IMR-90 (cell line): ENCODE data around the gene LAMB2. TPM values are rescaled to one million over a fixed set of nuclear protein-coding genes. Genes with fewer than 3 reads are reported as not detected.
A peak's percentile ranks its signal among the peaks of the same experiment; 100 is the strongest.

ENCODE experiments used
- ATAC-seq: fragments of 200-7000 bp; cut with Tn5 transposase; 2 replicates; pipeline ENCODE4 v1.9.1; 2020; ENCODE audit warnings: low read depth, mild to moderate bottlenecking, moderate library complexity
- BruUV-seq: library from RNA; stranded (reverse); fragments of 400-500 nt; replicated peaks from 2 replicates; lab custom pipeline; 2021; lab: Mats Ljungman, UMichigan
- CTCF ChIA-PET: fragments of 300-600 bp; formaldehyde crosslinking; extraction: SDS; loops from one replicate; lab custom pipeline; 2021; ENCODE audit warnings: antibody characterized with exemption; lab: Yijun Ruan, JAX
- POLR2A ChIA-PET: fragments of 300-600 bp; sonication (Branson Sonifier 250); formaldehyde crosslinking; loops from one replicate; lab custom pipeline; 2022; ENCODE audit warnings: antibody characterized with exemption; ENCODE audit not compliant: unreplicated experiment; lab: Charles Lee
- DNase-seq: peaks from one replicate; pipeline ENCODE4 v3.0.0; 2013
- H2AFZ ChIP-seq: replicated peaks from 2 replicates; pipeline ENCODE3; 2013; ENCODE audit warnings: low read length, mild to moderate bottlenecking; ENCODE audit not compliant: poor library complexity
- H2AK5ac ChIP-seq: 2 replicates; pipeline ENCODE4 v1.6.1; 2013; ENCODE audit warnings: low read depth, low read length, inconsistent platforms
- H2AK9ac ChIP-seq: replicated peaks from 2 replicates; pipeline ENCODE3; 2013; ENCODE audit warnings: mild to moderate bottlenecking, low read depth, low read length, moderate library complexity; ENCODE audit not compliant: poor library complexity
- H2BK120ac ChIP-seq: 2 replicates; pipeline ENCODE4 v1.6.1; 2013; ENCODE audit warnings: low read depth, low read length, inconsistent platforms
- H2BK15ac ChIP-seq: 3 replicates; pipeline ENCODE4 v1.6.1; 2013; ENCODE audit warnings: low read depth, low read length, inconsistent platforms
- H2BK20ac ChIP-seq: 2 replicates; pipeline ENCODE4 v1.6.1; 2013; ENCODE audit warnings: low read depth, mild to moderate bottlenecking, inconsistent platforms, low read length, moderate library complexity
- H2BK5ac ChIP-seq: 2 replicates; pipeline ENCODE4 v1.6.1; 2013; ENCODE audit warnings: mild to moderate bottlenecking, low read depth, low read length, inconsistent platforms; ENCODE audit not compliant: poor library complexity, severe bottlenecking
- H3K14ac ChIP-seq: replicated peaks from 2 replicates; pipeline ENCODE4 v1.6.1; 2013; ENCODE audit warnings: low read depth, low read length, inconsistent platforms
- H3K18ac ChIP-seq: 2 replicates; pipeline ENCODE4 v1.6.1; 2013; ENCODE audit warnings: low read depth, low read length, control low read depth
- H3K23ac ChIP-seq: 2 replicates; pipeline ENCODE4 v1.6.1; 2013; ENCODE audit warnings: low read depth, low read length, inconsistent platforms
- H3K27ac ChIP-seq: 2 replicates; pipeline ENCODE4 v1.5.1; 2013; ENCODE audit warnings: mild to moderate bottlenecking, control low read depth, low read length; ENCODE audit not compliant: insufficient read depth
- H3K27me3 ChIP-seq: 2 replicates; pipeline ENCODE4 v1.6.1; 2013; ENCODE audit warnings: low read length; ENCODE audit not compliant: control insufficient read depth, insufficient read depth
- H3K36me3 ChIP-seq: 2 replicates; pipeline ENCODE4 v1.6.1; 2013; ENCODE audit warnings: low read length, mixed read lengths; ENCODE audit not compliant: control insufficient read depth, insufficient read depth
- H3K4ac ChIP-seq: 2 replicates; pipeline ENCODE4 v1.6.1; 2013; ENCODE audit warnings: low read depth, low read length, inconsistent platforms
- H3K4me1 ChIP-seq: 2 replicates; pipeline ENCODE4 v1.6.1; 2013; ENCODE audit warnings: low read length, mixed read lengths; ENCODE audit not compliant: control insufficient read depth, insufficient read depth
- H3K4me2 ChIP-seq: 2 replicates; pipeline ENCODE4 v1.6.1; 2013; ENCODE audit warnings: low read depth, mild to moderate bottlenecking, control low read depth, low read length, moderate library complexity
- H3K4me3 ChIP-seq: 2 replicates; pipeline ENCODE4 v1.5.1; 2013; ENCODE audit warnings: low read depth, mild to moderate bottlenecking, control low read depth, low read length, moderate library complexity; ENCODE audit not compliant: insufficient read depth
- H3K56ac ChIP-seq: 2 replicates; pipeline ENCODE4 v1.6.1; 2013; ENCODE audit warnings: low read length, inconsistent platforms; ENCODE audit not compliant: insufficient read depth; ENCODE audit errors: extremely low read depth
- H3K79me1 ChIP-seq, 2 experiments: 2 replicates each; pipeline ENCODE4 v1.6.1; 2013; ENCODE audit warnings: low read length in 2 of 2, inconsistent platforms in 1 of 2, low read depth in 1 of 2
- H3K9ac ChIP-seq: 2 replicates; pipeline ENCODE4 v1.6.1; 2013; ENCODE audit warnings: low read depth, low read length, control low read depth
- H3K9me1 ChIP-seq: 2 replicates; pipeline ENCODE4 v1.6.1; 2013; ENCODE audit warnings: low read length, inconsistent platforms; ENCODE audit not compliant: insufficient read depth
- H3K9me3 ChIP-seq: 2 replicates; pipeline ENCODE4 v1.6.1; 2013; ENCODE audit warnings: low read length; ENCODE audit not compliant: control insufficient read depth, insufficient read depth
- H4K20me1 ChIP-seq: 2 replicates; pipeline ENCODE4 v1.6.1; 2013; ENCODE audit warnings: low read length, inconsistent platforms; ENCODE audit not compliant: insufficient read depth
- H4K5ac ChIP-seq: 2 replicates; pipeline ENCODE4 v1.6.1; 2013; ENCODE audit warnings: mild to moderate bottlenecking, low read depth, low read length, control low read depth
- H4K8ac ChIP-seq, 2 experiments: 2 replicates each; pipeline ENCODE4 v1.6.1; 2013; ENCODE audit warnings: low read depth in 2 of 2, low read length in 2 of 2, control low read depth in 1 of 2, inconsistent platforms in 1 of 2
- H4K91ac ChIP-seq: 2 replicates; pipeline ENCODE4 v1.6.1; 2013; ENCODE audit warnings: low read depth, low read length, inconsistent platforms; ENCODE audit not compliant: insufficient read depth
- BHLHE40 ChIP-seq: fragments of 150-350 bp; IDR thresholded peaks from 2 replicates; pipeline ENCODE4 v1.6.1; 2016; ENCODE audit warnings: mild to moderate bottlenecking, low read depth, low read length
- CEBPB ChIP-seq: IDR thresholded peaks from 2 replicates; pipeline ENCODE4 v1.6.1; 2012; ENCODE audit warnings: low read depth, low read length, improper control_type of control experiment
- CHD1 ChIP-seq: IDR thresholded peaks from 2 replicates; pipeline ENCODE4 v1.6.1; 2012; ENCODE audit warnings: low read depth, low read length, improper control_type of control experiment
- ELK1 ChIP-seq: fragments of 150-350 bp; IDR thresholded peaks from 2 replicates; pipeline ENCODE4 v1.6.1; 2016; ENCODE audit warnings: low read depth, mild to moderate bottlenecking, low read length, moderate library complexity, borderline replicate concordance
- FOS ChIP-seq: fragments of 150-350 bp; IDR thresholded peaks from 2 replicates; pipeline ENCODE4 v1.6.1; 2016; ENCODE audit warnings: low read depth, low read length
- MAFK ChIP-seq: IDR thresholded peaks from 2 replicates; pipeline ENCODE4 v1.6.1; 2012; ENCODE audit warnings: low read depth, low read length, improper control_type of control experiment
- NFE2L2 ChIP-seq: fragments of 150-350 bp; IDR thresholded peaks from 2 replicates; pipeline ENCODE4 v1.6.1; 2016; ENCODE audit warnings: low read depth, mild to moderate bottlenecking, low read length
- POLR2A ChIP-seq: IDR thresholded peaks from 2 replicates; pipeline ENCODE4 v1.6.1; 2012; ENCODE audit warnings: mild to moderate bottlenecking, low read depth, low read length
- RCOR1 ChIP-seq: IDR thresholded peaks from 2 replicates; pipeline ENCODE4 v1.6.1; 2012; ENCODE audit warnings: mild to moderate bottlenecking, low read length, improper control_type of control experiment; ENCODE audit not compliant: insufficient replicate concordance
- SMC3 ChIP-seq: fragments of 150-350 bp; IDR thresholded peaks from 2 replicates; pipeline ENCODE4 v1.6.1; 2016; ENCODE audit warnings: low read depth, mild to moderate bottlenecking, antibody characterized with exemption, low read length, moderate library complexity
- USF2 ChIP-seq: fragments of 150-350 bp; IDR thresholded peaks from 2 replicates; pipeline ENCODE4 v1.6.1; 2017; ENCODE audit warnings: mild to moderate bottlenecking, antibody characterized with exemption, low read length, low read depth
- WGBS, 2 experiments: methylation state at CpG; one replicate each; pipeline versions ENCODE4 v1.1.5 to v1.1.7; 2013; ENCODE audit warnings: missing lambda C conversion rate in 2 of 2; ENCODE audit not compliant: insufficient read length in 1 of 2; ENCODE audit errors: extremely low coverage in 2 of 2; 5-methylcytosine and 5-hydroxymethylcytosine counted together
- dilution Hi-C: fragments of 300-500 bp; cut with HindIII; formaldehyde crosslinking; loops from one replicate; pipeline ENCODE4 v1.14.3; 2018; ENCODE audit warnings: low sequenced_read_pairs; ENCODE audit not compliant: unreplicated experiment
- in situ Hi-C: fragments of 300-500 bp; cut with MboI; formaldehyde crosslinking; loops from 3 replicates; pipeline ENCODE4 v1.14.3; 2019; ENCODE audit warnings: low sequenced_read_pairs, inconsistent platforms, mixed read lengths
- intact Hi-C: fragments of 100-400 bp; cut with micrococcal nuclease; formaldehyde crosslinking; loops from 2 replicates; pipeline ENCODE4 v1.10.0; 2022
- polyA plus RNA-seq, 3 experiments: library from polyadenylated mRNA; depleted of rRNA; stranded (reverse); fragments of >200 nt; gene quantifications; 2 replicates each; pipeline ENCODE4 v1.2.3, GENCODE V29; 2012; ENCODE audit warnings: low replicate concordance in 1 of 3
- total RNA-seq: library from RNA; depleted of rRNA; stranded (reverse); fragments of >200 nt; gene quantifications from 2 replicates; pipeline ENCODE4 v1.2.3, GENCODE V29; 2012
- TF ChIP-seq, protein P1 (sequence below): conservative IDR thresholded peaks from 2 replicates; pipeline ENCODE4 v1.5.1; 2012; ENCODE audit warnings: mild to moderate bottlenecking, low read depth, low read length, improper control_type of control experiment

LAMB2 gene
- total and polyA plus RNA-seq, 2 of the 4 experiments (the other 2 are of a cell fraction) = 213 to 570 TPM

DNA sequence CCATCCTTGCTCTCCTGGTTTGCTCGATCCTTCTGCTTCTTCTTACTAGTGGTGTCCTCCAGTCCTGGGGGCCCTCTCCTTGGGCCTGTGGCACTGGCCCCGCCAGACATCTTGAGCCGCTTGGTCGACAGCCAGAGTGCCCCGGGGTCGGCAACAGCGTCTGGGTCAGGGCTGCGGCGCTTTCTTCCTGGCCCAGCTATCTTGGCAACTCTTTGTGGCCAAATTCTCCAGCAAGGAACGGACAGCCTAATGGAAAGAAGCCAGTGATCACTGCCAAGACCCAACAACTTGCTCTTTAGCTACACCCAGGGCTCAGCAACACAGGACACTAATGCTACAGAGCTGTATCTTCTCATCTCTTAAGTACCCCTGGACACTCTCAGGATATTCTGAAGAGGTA, 13.8 kb downstream of the LAMB2 start:
- peak overlapping the region; percentile 45; the same call in 1 of the 2 replicates for H3K23ac ChIP-seq
- H3K4me1 ChIP-seq = peaks cover 10% of the 10 kb centered on the region
- H2AK9ac ChIP-seq = peak overlapping the region; percentile 55
- no peaks in the 10 kb centered on the region for H3K9me3 ChIP-seq
- H3K4me2 ChIP-seq = no peak overlapping the region
- no peak overlapping the region for H4K5ac ChIP-seq
- DNase-seq = no peak
- no peak overlapping the region for H2BK120ac ChIP-seq
- peaks cover 10 to 46% of the 10 kb centered on the region in 2 experiments for H3K79me1 ChIP-seq
- ChIA-PET CTCF (no interaction called here), POLR2A (interaction anchor here (0.5 kb wide), 1 partner anchor 54 kb away, joined by 4 read pairs; no protein-coding TSS in a partner anchor)
- intact Hi-C loops = no loop called here
- H2AFZ ChIP-seq = no peak overlapping the region
- no peak overlapping the region for H3K4me3 ChIP-seq
- no peak overlapping the region for H2BK5ac ChIP-seq
- H4K91ac ChIP-seq = no peak overlapping the region
- H3K18ac ChIP-seq = no peak overlapping the region
- peaks cover 6% of the 10 kb centered on the region for H4K20me1 ChIP-seq
- no peak overlapping the region for H3K9ac ChIP-seq
- in situ Hi-C loops = no loop called here
- no peak overlapping the region for H3K56ac ChIP-seq
- dilution Hi-C loops = no loop called here
- H3K36me3 ChIP-seq = peaks cover 74% of the 10 kb centered on the region
- H2BK15ac ChIP-seq = no peak overlapping the region
- ATAC-seq = no peak
- no peak overlapping the region for H4K8ac ChIP-seq
- H3K9me1 ChIP-seq = peaks cover 10% of the 10 kb centered on the region; the same call in 1 of the 2 replicates
- H2BK20ac ChIP-seq = no peak overlapping the region
- no peak overlapping the region for H3K27ac ChIP-seq
- no peak for TF ChIP-seq USF2
- no peak for TF ChIP-seq POLR2A
- no peak for TF ChIP-seq FOS
- no peak for TF ChIP-seq NFE2L2
- no peak for TF ChIP-seq CEBPB
- no peak for TF ChIP-seq CHD1
- TF ChIP-seq ELK1 = no peak
- TF ChIP-seq RCOR1 = no peak
- TF ChIP-seq, protein P1, sequence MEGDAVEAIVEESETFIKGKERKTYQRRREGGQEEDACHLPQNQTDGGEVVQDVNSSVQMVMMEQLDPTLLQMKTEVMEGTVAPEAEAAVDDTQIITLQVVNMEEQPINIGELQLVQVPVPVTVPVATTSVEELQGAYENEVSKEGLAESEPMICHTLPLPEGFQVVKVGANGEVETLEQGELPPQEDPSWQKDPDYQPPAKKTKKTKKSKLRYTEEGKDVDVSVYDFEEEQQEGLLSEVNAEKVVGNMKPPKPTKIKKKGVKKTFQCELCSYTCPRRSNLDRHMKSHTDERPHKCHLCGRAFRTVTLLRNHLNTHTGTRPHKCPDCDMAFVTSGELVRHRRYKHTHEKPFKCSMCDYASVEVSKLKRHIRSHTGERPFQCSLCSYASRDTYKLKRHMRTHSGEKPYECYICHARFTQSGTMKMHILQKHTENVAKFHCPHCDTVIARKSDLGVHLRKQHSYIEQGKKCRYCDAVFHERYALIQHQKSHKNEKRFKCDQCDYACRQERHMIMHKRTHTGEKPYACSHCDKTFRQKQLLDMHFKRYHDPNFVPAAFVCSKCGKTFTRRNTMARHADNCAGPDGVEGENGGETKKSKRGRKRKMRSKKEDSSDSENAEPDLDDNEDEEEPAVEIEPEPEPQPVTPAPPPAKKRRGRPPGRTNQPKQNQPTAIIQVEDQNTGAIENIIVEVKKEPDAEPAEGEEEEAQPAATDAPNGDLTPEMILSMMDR = no peak
- TF ChIP-seq MAFK = no peak
- TF ChIP-seq SMC3 = no peak
- TF ChIP-seq BHLHE40 = no peak
- no peaks in the 10 kb centered on the region for H3K27me3 ChIP-seq
- H3K4ac ChIP-seq = no peak overlapping the region
- H2AK5ac ChIP-seq = no peak overlapping the region
- no peak overlapping the region for H3K14ac ChIP-seq
- WGBS, 2 experiments = 100% methylated on average over 2 of the region's 10 CpGs; no CpG with 5 or more reads in 1 of the 2 experiments
- no TSS peak for BruUV-seq
